Activated CD4-positive, alpha-beta T cell treated with anti-CD3 and anti-CD28 coated beads for 24 hours (primary cell): ENCODE data around the gene MED13L.
"Not testable (repeated sequence)": the region's sequence is repeated elsewhere in the genome, so short reads cannot be mapped to it uniquely, and the experiment has no call there.

Experiments
- DNase-seq, 2 donors: peaks; one replicate each; pipeline ENCODE4 v3.0.0-alpha.2; 2020; ENCODE audit warnings: low read depth in 2 of 2

The MED13L gene

GRCh38 chr12:116303929-116304328 is 26.4 kb upstream of the MED13L start:
- no peak for DNase-seq

GRCh38 chr12:116303066-116303465 is 25.6 kb upstream of the MED13L start:
- DNase-seq: no peak

GRCh38 chr12:116302166-116303058 is 24.9 kb upstream of the MED13L start:
- DNase-seq: no peak

- DNase-seq: no peak
Measured at GRCh38 chr12:116301621-116302020, 24.1 kb upstream of the MED13L start.

- no peak for DNase-seq
Measured at GRCh38 chr12:116299665-116300328, 22.3 kb upstream of the MED13L start.

- DNase-seq: no peak
Measured at GRCh38 chr12:116299064-116299463, 21.6 kb upstream of the MED13L start.

GRCh38 chr12:116298578-116298977 is 21.1 kb upstream of the MED13L start:
- DNase-seq: no peak

- DNase-seq: no peak
Measured at GRCh38 chr12:116297224-116297834, 19.8 kb upstream of the MED13L start.

- no peak for DNase-seq
Measured at GRCh38 chr12:116295327-116296263, 18.1 kb upstream of the MED13L start.

GRCh38 chr12:116294454-116295165 is 17.1 kb upstream of the MED13L start:
- no peak for DNase-seq

- no peak for DNase-seq
Measured at GRCh38 chr12:116293687-116294453, 16.4 kb upstream of the MED13L start.

- no peak for DNase-seq
Measured at GRCh38 chr12:116291218-116291617, 13.7 kb upstream of the MED13L start.

- DNase-seq: no peak
Measured at GRCh38 chr12:116288735-116289134, 11.2 kb upstream of the MED13L start.

GRCh38 chr12:116287842-116288301 is 10.4 kb upstream of the MED13L start:
- DNase-seq: no peak

GRCh38 chr12:116284396-116284795 is 6.9 kb upstream of the MED13L start:
- no peak for DNase-seq

GRCh38 chr12:116283881-116284280 is 6.4 kb upstream of the MED13L start:
- DNase-seq: not testable (repeated sequence)

- DNase-seq: no peak
Measured at GRCh38 chr12:116282371-116283286, 5.1 kb upstream of the MED13L start.

GRCh38 chr12:116280595-116281290 is 3.2 kb upstream of the MED13L start:
- no peak for DNase-seq
